Skeletal muscle cell (primary cell): ENCODE measurements around the gene ZNHIT3.
"Not testable (repeated sequence)": the region's sequence is repeated elsewhere in the genome, so short reads cannot be mapped to it uniquely, and the experiment has no call there.

ENCODE experiments used
- DNase-seq: peaks from one replicate; pipeline ENCODE4 v3.0.0-alpha.2; 2010; ENCODE audit warnings: low read depth
- H3K4me3 ChIP-seq: 2 replicates; pipeline ENCODE4 v1.5.1; 2011; ENCODE audit warnings: low read depth, mild to moderate bottlenecking, control low read depth, low read length, moderate library complexity

Gene ZNHIT3

DNA sequence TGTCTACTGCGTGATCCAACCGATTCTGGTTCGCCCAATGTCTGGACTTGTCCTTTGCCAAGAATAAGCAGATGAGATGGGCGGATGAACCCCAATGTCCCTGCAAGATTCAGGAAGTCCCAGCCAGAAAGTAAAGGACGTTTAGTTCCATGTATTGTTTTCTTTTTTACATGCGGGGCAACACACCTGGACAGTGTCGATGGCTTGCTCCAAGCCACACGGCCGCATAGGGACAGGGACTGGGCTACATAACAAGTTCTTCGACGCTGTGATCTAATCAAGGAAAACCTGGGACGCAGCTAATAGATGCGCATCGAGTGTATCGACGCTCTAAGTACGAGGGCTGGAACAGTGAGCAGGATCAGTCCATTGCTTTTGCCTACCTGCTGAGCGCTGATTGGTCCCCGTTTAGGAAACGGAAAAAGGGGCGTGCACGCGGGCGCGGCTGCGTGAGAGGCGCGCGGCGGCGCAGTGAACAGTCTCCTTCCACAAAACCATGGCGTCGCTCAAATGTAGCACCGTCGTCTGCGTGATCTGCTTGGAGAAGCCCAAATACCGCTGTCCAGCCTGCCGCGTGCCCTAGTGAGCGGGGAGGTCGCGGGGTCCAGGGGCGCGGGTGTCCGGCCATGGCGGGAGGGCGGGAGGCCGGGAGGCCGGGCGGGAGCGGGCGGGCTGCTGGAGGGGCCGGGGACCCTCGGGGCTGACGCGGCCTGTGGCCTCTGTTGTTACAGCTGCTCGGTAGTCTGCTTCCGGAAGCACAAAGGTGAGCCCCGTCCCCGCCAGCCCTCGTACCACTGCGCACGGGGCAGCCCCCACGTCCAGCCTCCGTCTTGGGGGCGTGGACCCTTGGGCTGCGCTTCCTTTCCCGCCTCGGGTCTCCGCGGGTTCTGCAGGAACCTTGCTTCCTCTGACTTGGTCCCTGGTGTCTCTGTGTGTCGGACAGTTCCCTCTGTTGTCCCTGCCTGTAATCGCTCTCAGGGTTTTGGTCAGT lies at the start of gene ZNHIT3:
TSS of gene ZNHIT3 (plus strand) at position 478 of the 991 bp plus-strand sequence. CDS start at position 497, 19 bp downstream.
- peak within 1 kb of the TSS; percentile 77 for H3K4me3 ChIP-seq
- peak; percentile 81 for DNase-seq

DNA sequence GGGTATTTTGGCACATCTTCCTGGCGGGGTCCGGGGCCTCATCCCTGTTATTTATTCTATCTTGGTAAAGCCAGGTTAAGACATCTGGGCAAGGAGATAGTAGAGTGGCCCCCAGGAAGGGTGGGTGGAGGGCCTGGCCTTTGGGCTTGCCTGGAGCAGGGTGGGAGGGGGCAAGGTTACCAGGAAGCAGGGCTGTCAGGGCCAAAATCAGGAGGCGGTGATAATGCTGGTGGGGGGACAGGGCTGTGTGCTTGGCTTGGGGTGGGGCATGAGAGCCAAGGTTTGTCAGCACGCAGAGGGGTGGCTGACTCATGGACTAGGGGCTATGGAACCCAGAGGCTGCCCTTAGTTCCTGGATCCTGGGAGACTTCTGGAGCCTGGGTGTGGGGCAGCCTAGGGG lies 44.7 kb upstream of the ZNHIT3 start:
- not testable (repeated sequence) for DNase-seq, H3K4me3 ChIP-seq

DNA sequence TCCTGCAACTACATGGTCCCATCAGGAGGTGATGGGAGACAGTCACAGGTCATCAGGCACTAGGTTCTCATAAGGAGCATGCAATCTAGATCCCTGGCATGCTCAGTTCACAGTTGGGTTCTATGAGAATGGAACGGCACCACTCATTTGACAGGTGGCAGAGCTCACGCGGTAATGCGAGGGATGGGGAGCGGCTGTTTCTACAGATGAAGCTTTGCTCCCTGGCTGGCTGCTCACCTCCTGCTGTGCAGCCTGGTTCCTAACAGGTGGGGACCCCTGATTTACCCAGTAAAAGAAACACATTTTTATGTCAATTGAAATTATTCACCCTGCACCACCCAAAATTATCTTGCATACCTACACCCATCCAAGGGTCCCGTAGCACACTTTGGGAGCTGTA lies 42.7 kb upstream of the ZNHIT3 start:
- DNase-seq, result no peak
- H3K4me3 ChIP-seq, result no peak overlapping the region

DNA sequence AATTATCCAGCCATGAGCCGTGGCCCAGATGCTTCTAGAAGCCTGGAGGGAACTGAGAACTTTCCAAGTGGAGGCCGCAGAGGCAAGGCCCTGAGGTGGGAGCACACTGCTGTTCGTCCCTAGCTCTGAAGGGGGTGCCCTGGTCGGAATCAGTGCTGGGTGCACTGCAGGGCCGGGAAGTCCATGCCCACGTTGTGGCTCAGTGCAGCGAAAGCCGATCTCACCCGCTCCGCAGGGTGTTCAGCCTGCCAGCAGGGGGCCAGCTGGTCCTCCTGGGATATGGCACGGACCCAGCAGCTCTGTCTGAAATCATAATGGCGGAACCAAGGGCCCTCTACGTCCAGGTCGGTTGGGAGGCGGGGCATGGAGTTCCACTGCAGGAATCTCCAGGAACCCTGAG lies 36.5 kb upstream of the ZNHIT3 start:
- not testable (repeated sequence) for H3K4me3 ChIP-seq, DNase-seq

DNA sequence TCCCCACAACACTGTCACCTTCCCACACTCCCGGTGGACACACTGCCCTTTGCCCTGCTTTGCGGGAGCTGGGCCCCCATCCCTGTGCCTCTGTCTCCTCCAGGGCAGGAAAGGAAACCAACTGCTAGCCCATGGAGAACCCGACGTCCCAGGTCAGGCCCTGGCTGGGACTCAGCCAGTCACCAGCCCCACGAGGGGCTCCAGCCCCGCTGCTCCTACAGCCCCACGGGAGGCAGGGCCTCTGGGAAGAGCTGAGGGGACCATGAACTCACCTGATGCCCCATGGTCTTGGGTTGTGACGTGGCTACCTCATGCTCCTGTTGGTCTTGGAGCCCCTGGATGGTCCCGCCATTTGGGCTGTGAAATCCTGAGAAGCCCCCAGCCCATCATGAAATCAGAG lies 33.6 kb upstream of the ZNHIT3 start:
- H3K4me3 ChIP-seq, DNase-seq: not testable (repeated sequence)

DNA sequence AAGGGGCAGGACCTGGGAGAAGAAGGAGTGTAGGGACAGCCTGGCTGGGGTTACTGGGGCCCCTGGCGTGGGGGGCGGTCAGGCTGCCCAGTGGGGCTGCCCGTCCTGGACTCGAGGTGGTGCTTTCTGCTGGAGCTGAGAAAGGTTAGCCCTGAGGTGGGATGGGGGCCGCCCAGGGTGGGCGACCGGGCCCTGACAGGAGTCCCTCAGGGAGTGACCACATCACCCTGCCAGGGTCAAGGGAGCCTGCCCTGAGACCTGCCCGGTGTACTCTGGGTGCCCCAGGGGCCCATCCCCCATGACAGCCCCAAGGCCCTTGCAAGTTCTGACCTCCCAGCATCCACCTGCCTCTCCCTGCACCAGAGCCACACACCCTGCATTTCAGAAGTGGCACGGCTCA lies 28.8 kb upstream of the ZNHIT3 start:
- not testable (repeated sequence) for H3K4me3 ChIP-seq, DNase-seq

DNA sequence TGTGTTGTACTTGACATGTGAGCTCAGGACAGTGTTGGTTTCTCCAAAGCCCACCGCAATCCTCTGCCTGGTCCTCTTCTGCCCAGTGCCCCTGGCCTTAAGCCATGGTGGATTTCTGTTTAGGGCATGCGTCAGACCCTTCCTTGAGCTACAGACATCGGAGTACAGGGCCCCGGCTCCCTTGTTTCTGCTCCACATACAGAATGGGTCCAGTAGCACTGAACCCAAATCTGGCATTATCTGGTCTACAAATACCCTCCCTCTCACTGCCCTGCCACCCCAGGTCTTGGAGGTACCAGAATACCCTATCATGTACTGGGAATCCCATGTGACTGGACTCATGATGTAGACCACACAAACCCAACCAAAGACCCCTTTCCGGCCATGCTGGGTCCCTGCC lies 27.4 kb upstream of the ZNHIT3 start:
- no peak overlapping the region for H3K4me3 ChIP-seq
- no peak for DNase-seq

DNA sequence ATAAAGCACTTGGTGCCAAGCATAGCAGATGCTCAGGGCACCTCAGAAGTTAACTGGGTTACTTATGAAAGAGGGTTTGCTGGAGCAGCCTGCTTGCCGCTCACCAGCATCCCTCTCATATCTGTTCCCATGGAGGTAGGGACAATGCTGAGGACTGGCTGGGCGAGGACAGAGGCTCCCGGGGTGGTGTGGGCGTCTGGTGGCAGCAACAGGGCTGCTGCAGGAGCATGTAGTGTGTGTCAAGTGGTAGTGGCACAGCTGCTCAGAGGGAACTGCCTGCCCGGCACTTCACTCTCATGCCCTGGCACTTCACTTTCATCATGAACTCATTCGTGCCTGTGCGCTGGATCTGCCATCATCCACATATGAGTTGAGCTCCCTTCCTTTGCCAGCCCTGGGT lies 26.9 kb upstream of the ZNHIT3 start:
- no peak overlapping the region for H3K4me3 ChIP-seq
- no peak for DNase-seq

DNA sequence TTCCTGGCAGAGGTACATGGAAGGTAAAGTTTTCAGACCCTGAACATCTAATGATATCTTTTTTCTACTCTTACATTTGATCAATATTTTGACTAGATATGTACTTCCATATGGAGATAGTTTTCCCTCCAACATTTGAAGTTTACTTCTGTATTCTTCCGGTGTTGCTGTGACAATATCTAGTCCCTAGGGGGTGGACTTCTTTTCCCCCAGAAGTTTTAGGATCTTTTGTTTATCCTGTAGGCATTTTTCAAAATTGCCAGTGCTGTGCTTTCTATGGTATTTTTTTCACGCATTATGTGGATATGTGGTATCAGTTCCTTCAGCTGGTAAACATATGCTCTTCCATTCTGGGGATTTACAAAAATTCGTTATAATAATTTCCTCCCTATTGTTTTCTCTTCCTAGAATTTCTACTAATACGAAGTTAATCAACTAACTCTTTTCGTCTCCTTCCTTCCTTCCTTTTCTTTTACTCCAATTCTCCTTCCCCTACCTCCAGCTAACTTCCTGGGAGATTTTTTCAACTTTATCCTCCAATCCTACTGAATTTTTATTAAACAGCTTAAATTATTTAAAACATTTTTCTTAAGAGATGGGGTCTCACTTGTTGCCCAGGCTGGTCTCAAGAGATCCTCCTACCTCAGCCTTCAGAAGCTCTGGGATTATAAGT lies 26.1 kb upstream of the ZNHIT3 start:
- no peak overlapping the region for H3K4me3 ChIP-seq
- no peak for DNase-seq

DNA sequence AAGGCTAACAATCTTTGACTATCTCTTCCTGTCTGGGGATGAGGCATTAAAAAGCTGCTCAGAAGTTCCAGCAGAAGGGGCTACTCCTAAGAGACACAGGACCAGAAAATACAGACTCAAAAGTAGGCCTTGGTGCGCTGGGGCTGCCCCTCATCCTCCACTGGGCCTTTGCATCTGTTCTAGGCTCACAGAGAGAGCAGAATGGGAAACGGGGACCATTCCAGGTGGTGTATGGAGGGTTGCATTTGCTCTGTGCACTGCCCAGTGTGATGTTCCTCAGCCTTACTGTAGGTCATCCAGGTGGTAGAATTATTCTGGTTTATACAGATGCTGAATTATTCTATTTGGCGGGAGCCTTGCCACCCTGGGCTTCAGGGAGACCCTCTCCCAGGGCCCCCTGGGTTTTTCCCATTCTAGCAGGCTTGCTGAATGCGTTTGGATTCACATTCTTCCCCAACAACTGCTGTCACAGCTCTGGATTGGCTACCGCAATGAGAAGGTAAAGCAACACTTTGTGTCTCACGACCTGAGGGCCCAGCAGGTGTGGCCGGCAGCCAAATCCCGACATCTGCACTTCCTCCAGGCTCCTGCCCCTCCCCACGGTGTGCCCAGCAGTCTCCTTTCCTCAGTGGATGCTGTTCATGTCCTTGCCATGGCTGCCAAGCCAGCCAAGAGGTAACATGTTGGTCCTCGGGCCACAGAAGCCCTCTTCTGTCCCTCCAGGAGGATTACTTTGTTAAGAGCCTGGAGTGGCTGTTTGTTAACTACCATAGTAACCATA lies 25.0 kb upstream of the ZNHIT3 start:
- no peak overlapping the region for H3K4me3 ChIP-seq
- DNase-seq, result no peak

DNA sequence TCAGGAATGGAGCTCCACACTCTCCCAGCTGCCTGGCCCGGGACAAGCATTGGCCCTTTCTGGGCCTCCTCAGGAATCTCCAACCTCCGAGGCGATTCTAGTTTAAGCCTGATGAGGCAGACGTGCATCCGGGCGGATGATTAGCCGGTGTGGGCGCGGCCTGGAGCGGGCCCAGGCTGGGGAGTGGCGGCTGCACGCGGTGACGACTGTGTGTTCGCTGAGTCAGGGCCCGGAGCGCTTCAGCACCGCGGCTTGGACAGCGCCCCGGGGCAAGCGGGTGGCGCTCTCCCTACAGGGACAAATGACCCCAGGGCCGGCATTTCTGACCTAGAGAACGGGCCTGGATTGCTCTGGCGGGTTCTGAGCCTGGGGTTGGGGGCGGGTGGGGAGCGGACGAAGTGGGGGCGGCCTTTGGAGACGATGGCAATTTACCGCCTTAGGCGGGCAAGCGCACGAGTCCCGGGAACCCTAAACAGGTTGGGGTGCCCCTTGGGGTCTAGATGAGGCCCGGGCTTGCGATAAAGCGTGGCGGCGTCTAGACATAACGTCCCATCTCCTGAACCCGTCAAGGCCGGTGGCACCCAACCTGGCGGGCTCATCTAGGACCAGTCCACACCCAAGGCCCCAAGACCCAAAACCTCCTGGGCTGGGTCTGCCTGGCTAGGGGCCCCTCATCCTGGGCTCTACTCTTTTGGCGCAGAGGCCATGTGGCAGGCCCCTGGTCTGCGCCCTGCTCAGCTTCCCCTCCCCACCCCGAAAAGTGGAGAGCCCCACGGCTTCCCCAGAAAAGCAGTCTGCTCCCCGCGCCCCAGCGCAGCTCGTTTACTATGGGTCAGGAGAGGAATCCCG lies 22.3 kb upstream of the ZNHIT3 start:
- DNase-seq, result peak; percentile 37
- H3K4me3 ChIP-seq, result no peak overlapping the region

DNA sequence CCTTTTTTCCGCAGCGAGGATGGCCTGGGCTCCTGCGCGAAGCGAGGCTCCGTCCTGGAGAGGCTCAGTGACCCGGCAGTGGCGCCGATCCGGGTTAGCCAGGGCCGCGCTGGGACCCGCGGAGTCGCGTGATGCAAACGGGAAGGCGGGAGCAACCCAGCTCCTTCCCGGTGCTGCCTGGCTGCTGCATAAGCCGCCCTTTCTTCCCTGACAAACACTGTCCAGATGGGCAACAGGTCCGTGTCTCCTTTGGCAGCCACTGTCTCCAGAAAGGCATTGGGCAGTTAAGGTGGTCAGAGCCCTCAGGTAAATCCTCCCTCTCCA lies 21.8 kb upstream of the ZNHIT3 start:
- no peak overlapping the region for H3K4me3 ChIP-seq
- no peak for DNase-seq

DNA sequence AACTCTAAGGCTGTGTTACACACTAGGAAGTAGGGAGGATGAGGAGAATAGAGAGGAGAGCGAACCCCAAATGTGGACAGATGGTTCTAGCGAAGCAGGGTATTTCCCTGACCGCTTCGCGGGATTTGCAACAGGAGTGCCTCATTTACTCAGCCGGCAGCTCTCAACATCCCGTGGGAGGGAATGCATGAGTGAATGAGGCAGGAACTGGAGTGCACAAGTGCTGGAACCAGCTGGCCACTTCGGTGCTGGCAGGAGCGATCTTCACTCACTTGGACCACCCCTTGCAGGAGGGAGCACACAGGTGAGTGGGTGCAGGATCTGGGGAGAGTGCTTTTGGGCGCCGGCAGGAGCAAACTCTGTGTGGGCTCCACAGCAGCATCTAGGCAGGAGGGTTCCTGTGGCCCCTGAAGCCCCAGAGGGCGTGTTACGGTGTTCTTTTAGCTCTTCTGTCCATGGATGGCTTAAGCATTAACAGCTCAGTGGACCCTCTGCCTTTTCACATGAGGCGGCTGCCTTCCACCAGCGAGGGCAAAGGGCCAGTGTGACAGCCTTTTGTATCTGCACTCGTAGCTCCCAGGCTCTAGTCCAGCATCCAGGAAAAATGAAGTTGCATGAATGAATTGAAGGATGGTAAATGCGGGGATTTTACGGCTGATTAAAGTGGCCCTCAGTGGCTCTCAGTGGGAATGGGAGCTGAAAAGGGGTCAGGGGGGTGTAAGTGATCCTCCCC lies 17.4 kb upstream of the ZNHIT3 start:
- no peak for DNase-seq
- H3K4me3 ChIP-seq, result no peak overlapping the region

DNA sequence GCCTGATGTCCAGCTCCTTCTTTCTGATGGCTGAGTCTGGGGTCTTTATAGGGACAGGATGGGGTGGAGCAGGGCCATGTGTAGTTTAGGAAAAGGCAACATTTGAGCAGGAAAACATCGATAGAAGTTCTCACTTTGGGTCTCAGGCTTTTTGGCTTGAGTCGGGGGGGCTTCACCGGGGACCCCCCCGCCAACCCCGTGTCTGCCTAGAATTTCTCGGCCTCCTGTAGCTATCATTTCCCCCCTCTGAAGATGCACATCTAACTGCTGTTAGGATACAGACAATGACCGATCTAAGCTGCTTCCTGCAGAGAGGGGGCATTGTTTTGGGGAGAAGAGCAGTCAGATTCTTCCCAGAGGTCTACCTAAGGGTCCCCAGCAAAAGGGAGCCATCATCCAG lies 16.7 kb upstream of the ZNHIT3 start:
- no peak overlapping the region for H3K4me3 ChIP-seq
- DNase-seq, result no peak

DNA sequence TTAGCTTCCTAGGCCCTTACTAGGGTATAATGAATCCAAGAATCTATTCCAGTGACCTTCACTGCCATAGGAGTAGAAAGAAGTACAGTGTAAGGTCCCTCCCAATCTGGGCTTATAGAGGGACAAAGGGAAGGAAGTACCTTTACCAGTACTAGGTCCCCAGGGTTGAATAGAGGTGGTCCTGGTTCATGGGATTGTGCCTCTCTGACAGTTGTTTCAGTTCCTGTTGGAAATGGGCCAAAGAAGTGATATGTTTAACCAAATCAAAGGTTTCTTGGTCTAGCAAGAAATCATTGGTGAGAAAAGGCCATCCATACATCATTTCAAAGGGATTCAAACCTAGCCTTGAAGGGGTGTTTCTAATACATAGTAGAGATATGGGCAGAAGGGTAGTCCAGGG lies 16.0 kb upstream of the ZNHIT3 start:
- H3K4me3 ChIP-seq, result no peak overlapping the region
- no peak for DNase-seq

DNA sequence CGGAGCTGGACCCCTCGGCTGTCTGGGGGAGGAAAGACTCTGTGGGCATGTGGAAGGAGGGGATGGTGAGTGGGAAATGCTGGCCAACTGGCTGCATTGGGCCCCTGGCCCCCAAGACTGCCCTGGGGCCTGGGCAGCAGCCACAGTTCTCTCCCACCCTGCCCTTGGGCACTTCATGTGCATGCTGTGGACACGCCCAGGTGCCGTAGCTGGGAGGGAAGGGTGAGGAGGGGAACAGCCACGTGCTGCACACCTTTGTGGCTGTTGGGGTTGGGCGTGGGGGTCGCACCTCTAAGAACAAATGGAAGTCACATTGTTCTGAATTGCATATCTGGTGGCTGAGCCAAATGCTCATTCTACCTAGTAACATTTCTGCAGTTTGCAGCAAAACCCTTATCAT lies 11.9 kb upstream of the ZNHIT3 start:
- no peak for DNase-seq

DNA sequence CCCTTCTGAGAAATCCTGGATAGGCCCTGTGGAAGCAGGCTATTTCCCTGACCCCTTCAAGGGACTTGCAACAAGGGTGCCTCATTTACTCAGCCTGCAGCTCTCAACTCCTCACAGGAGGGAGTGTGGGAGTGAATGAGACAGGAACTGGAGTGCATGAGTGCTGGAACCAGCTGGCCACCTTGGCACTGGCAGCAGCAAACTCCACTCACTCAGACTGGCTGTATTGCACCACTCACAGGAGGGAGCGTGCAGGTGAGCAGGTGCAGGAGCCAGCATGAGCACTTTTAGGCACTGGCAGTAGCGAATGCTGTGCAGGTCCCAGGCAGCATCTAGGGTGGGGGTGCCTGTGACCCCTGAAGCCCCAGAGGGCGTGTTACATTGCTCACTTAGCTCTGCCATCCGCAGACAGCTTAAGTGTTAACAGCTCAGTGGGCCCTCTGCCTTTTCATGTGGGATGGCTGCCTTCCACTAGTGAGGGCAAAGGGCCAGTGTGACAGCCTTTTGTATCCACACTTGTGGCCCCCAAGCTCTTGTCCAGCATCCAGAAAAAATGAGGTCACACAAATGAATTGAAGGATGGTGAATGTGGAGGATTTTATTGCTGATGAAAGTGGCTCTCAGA lies 11.0 kb upstream of the ZNHIT3 start:
- DNase-seq, result no peak
- no peak overlapping the region for H3K4me3 ChIP-seq

More for the DNA sequence above, 11.9 kb upstream of the ZNHIT3 start:
- H3K4me3 ChIP-seq, result no peak overlapping the region

DNA sequence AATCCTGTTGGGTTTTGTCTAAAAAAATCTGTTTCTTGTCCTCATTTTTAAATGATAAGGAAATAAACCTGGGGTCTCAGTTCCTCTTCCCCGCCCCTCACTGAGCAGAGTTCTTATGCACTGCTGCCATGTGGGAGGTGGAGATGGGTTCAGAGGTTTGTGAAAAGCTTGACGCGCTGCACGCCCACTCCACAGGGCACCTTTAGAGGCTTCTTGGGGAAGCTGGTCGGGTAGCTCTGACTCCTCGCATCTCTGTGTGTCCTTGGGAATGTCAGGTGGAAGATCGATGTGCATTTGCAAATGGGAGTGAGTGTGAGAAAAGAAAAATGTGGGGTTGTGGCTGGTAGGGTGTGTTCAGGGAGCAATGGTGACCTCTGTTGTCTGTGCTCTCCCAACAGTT lies 4.7 kb upstream of the ZNHIT3 start:
- DNase-seq, result no peak
- no peak overlapping the region for H3K4me3 ChIP-seq
